Transverse colon (tissue), 3 donors: ENCODE data around the gene C20orf173.

Source experiments
- CTCF ChIP-seq, 5 experiments: fragments of 200-600 bp in 3 of 5; fragments of 450-650 bp in 2 of 5; sonication (generic) in 3 of 5; IDR thresholded peaks; 1 replicate in 2 of 5; 2 replicates in 3 of 5; pipeline ENCODE4 v1.5.1; 2016 to 2017; ENCODE audit warnings: antibody characterized with exemption in 5 of 5, inconsistent platforms in 3 of 5, mild to moderate bottlenecking in 2 of 5, moderate library complexity in 1 of 5
- POLR2A ChIP-seq: fragments of 450-650 bp; IDR thresholded peaks from one replicate; pipeline ENCODE4 v1.6.1; 2016; ENCODE audit warnings: antibody characterized with exemption, mild to moderate bottlenecking, moderate library complexity

GRCh38 chr20:35556871-35557270 is 27.4 kb upstream of the C20orf173 start:
- TF ChIP-seq CTCF (IDR thresholded peaks at IDR 0.05) = no peak
- no peak for TF ChIP-seq POLR2A
